GM12878 (cell line): ENCODE results near the gene PREX1. TPM values are rescaled to one million over a fixed set of nuclear protein-coding genes. Genes with fewer than 3 reads are reported as not detected.

ENCODE experiments used
- ATAC-seq: fragments of 200-7000 bp; cut with Tn5 transposase; 3 replicates; pipeline ENCODE4 v1.9.1; 2020; ENCODE audit warnings: mild to moderate bottlenecking, moderate library complexity
- BruUV-seq: library from RNA; stranded (reverse); fragments of 400-500 nt; replicated peaks from 2 replicates; lab custom pipeline; 2021; lab: Mats Ljungman, UMichigan
- CTCF ChIA-PET: fragments of 300-600 bp; sonication (Branson Sonifier 250); formaldehyde crosslinking; extraction: SDS; loops from one replicate; lab custom pipeline; 2021; ENCODE audit warnings: inconsistent platforms; lab: Yijun Ruan, JAX
- POLR2A ChIA-PET: fragments of 350-600 bp; formaldehyde crosslinking; extraction: SDS; loops from one replicate; lab custom pipeline; 2021; ENCODE audit warnings: inconsistent platforms; lab: Charles Lee
- RAD21 ChIA-PET: fragments of 300-600 bp; sonication (Branson Sonifier 250); formaldehyde crosslinking; loops from one replicate; lab custom pipeline; 2023; ENCODE audit warnings: antibody characterized with exemption; ENCODE audit not compliant: unreplicated experiment; lab: Charles Lee
- SMC1A ChIA-PET: fragments of 300-600 bp; sonication (Branson Sonifier 250); formaldehyde crosslinking; loops from one replicate; lab custom pipeline; 2023; ENCODE audit not compliant: unreplicated experiment, uncharacterized antibody; lab: Charles Lee
- DNase-seq: peaks from one replicate; pipeline ENCODE4 v3.0.0-alpha.2; 2011; ENCODE audit warnings: low read depth, low spot score
- FAIRE-seq: peaks from 3 replicates; lab custom pipeline; 2011; peaks lifted over from hg19 to GRCh38; lab: Jason Lieb, UNC
- H2AFZ ChIP-seq: 2 replicates; pipeline ENCODE4 v1.6.0; 2011; ENCODE audit warnings: low read depth, low read length, control low read depth; ENCODE audit not compliant: control insufficient read depth
- H3K27ac ChIP-seq: 2 replicates; pipeline ENCODE4 v1.5.1; 2011; ENCODE audit warnings: control low read depth; ENCODE audit not compliant: control insufficient read depth, insufficient read depth
- H3K27me3 ChIP-seq, 2 experiments: replicated peaks in 1 of 2; 2 replicates each; pipeline versions ENCODE4 v1.6.0 to v1.6.1; 2011; ENCODE audit warnings: low read length in 1 of 2; ENCODE audit not compliant: control insufficient read depth in 2 of 2, insufficient read depth in 2 of 2
- H3K36me3 ChIP-seq, 2 experiments: 2 replicates each; pipeline ENCODE4 v1.5.1; 2011; ENCODE audit warnings: low read length in 1 of 2; ENCODE audit not compliant: control insufficient read depth in 2 of 2, insufficient read depth in 2 of 2
- H3K4me1 ChIP-seq: 2 replicates; pipeline ENCODE4 v1.6.1; 2011; ENCODE audit warnings: mild to moderate bottlenecking, low read length, moderate library complexity, mixed read lengths; ENCODE audit not compliant: control insufficient read depth, insufficient read depth
- H3K4me2 ChIP-seq: 2 replicates; pipeline ENCODE4 v1.6.0; 2011; ENCODE audit warnings: control low read depth; ENCODE audit not compliant: control insufficient read depth, insufficient read depth
- H3K4me3 ChIP-seq: fragments of 200-600 bp; sonication (generic); 2 replicates; pipeline ENCODE4 v1.5.1; 2016
- H3K79me2 ChIP-seq: 2 replicates; pipeline ENCODE4 v1.6.0; 2011; ENCODE audit warnings: low read length; ENCODE audit not compliant: control insufficient read depth, insufficient read depth
- H3K9ac ChIP-seq: 2 replicates; pipeline ENCODE4 v1.8.0; 2011; ENCODE audit warnings: low read length, control low read depth, mixed read lengths; ENCODE audit not compliant: control insufficient read depth, insufficient read depth
- H3K9me3 ChIP-seq: replicated peaks from 3 replicates; pipeline ENCODE4 v1.5.1; 2011; ENCODE audit warnings: mild to moderate bottlenecking, low read length; ENCODE audit not compliant: control insufficient read depth, insufficient read depth
- H4K20me1 ChIP-seq: 2 replicates; pipeline ENCODE4 v1.6.0; 2011; ENCODE audit not compliant: control insufficient read depth, insufficient read depth
- BHLHE40 ChIP-seq, 2 experiments: fragments of 450-650 bp in 1 of 2; IDR thresholded peaks; 2 replicates each; pipeline ENCODE4 v1.6.1; 2011 to 2017; ENCODE audit warnings: low read depth in 2 of 2, borderline replicate concordance in 1 of 2, improper control_type of control experiment in 1 of 2, low read length in 1 of 2, mild to moderate bottlenecking in 1 of 2
- CHD4 ChIP-seq: fragments of 200-600 bp; sonication (generic); IDR thresholded peaks from 2 replicates; pipeline ENCODE4 v1.6.1; 2016; ENCODE audit warnings: mild to moderate bottlenecking
- IRF5 ChIP-seq: fragments of 450-650 bp; IDR thresholded peaks from 2 replicates; pipeline ENCODE4 v1.6.1; 2017; ENCODE audit warnings: borderline replicate concordance
- SMAD1 ChIP-seq: fragments of 450-650 bp; IDR thresholded peaks from 2 replicates; pipeline ENCODE4 v1.6.1; 2018; ENCODE audit warnings: mild to moderate bottlenecking, low read depth; ENCODE audit not compliant: partially characterized antibody
- SP1 ChIP-seq: IDR thresholded peaks from one replicate; pipeline ENCODE4 v1.6.1; 2011; ENCODE audit warnings: low read depth, low read length
- WGBS: methylation state at CpG from one replicate; pipeline ENCODE4 v1.1.6; 2016; ENCODE audit warnings: low lambda C conversion rate; ENCODE audit not compliant: insufficient replicate concordance, insufficient coverage; ENCODE audit errors: missing lambda C conversion rate; 5-methylcytosine and 5-hydroxymethylcytosine counted together
- in situ Hi-C: fragments of 300-500 bp; cut with MboI; formaldehyde crosslinking; loops from 9 replicates; pipeline ENCODE4 v1.14.3; 2018; ENCODE audit warnings: mixed read lengths
- intact Hi-C: fragments of 100-400 bp; cut with micrococcal nuclease; formaldehyde crosslinking; loops from one replicate; pipeline ENCODE4 v1.14.2; 2022; ENCODE audit not compliant: unreplicated experiment
- polyA plus RNA-seq, 11 experiments: library from polyadenylated mRNA; depleted of rRNA in 4 of 11; unstranded in 6 of 11; stranded (reverse) in 5 of 11; fragments of >200 nt; fragmentation: Nextera tagmentation in 4 of 11; fragmentation: Illumina TruSeq in 1 of 11; extraction: Ambion mirVana in 4 of 11; extraction: Trizol in 1 of 11; gene quantifications; 1 replicate in 1 of 11; 2 replicates in 10 of 11; pipeline versions ENCODE4 v1.2.1 to v1.2.3, GENCODE V29; 2011 to 2016; ENCODE audit warnings: inconsistent platforms in 2 of 11, missing spikeins in 2 of 11, low read depth in 1 of 11
- total RNA-seq, 4 experiments: library from RNA; depleted of rRNA in 3 of 4; stranded (reverse); fragments of >200 nt in 3 of 4; fragmentation: Illumina TruSeq in 1 of 4; extraction: Trizol in 1 of 4; gene quantifications; 2 replicates each; pipeline versions ENCODE4 v1.2.1 to v1.2.3, GENCODE V29; 2013 to 2021

PREX1 gene
- total and polyA plus RNA-seq, 10 of the 15 experiments (the other 5 are each of a cell fraction or from before 2014, with no cell fraction given) = 2.6 to 114 (median 38.9) TPM

GRCh38 chr20:48620154-48620506, 207.7 kb downstream of the PREX1 start:
- no peak overlapping the region for H2AFZ ChIP-seq
- H3K27me3 ChIP-seq = no peaks in the 10 kb centered on the region
- H3K4me2 ChIP-seq = no peak overlapping the region
- no peak for TF ChIP-seq BHLHE40 (IDR thresholded peaks at IDR 0.05; ENCODE audit: borderline replicate concordance in 1 of 2, low read depth in 2 of 2, low read length in 1 of 2)
- no peak for TF ChIP-seq SMAD1
- no peak for TF ChIP-seq IRF5
- TF ChIP-seq SP1 = no peak
- TF ChIP-seq CHD4 = no peak
- peaks cover 3% of the 10 kb centered on the region; the same call in 1 of the 2 replicates for H3K4me1 ChIP-seq
- BruUV-seq = no TSS peak
- no peaks in the 10 kb centered on the region for H3K79me2 ChIP-seq
- no peaks in the 10 kb centered on the region for H3K9me3 ChIP-seq
- FAIRE-seq (no peak), ATAC-seq (no peak; the same call in 1 of the 3 replicates), DNase-seq (no peak)
- RAD21 ChIA-PET = interaction anchor here (0.5 to 3.1 kb wide), 62 partner anchors 10 to 958 kb away, joined by 3 to 45 read pairs (median 4); partner anchors contain the start of gene SULF2
- SMC1A ChIA-PET = interaction anchor here (0.6 to 3.6 kb wide), 57 partner anchors 8 to 956 kb away, joined by 3 to 25 read pairs (median 4); no protein-coding TSS in a partner anchor
- peaks cover 3% of the 10 kb centered on the region in 2 experiments; a peak in 3 of 4 replicates for H3K36me3 ChIP-seq
- in situ Hi-C loops (no loop called here), intact Hi-C loops (loop anchor here (1.0 to 5.0 kb wide), 6 partner anchors 59 to 957 kb away; no protein-coding TSS in a partner anchor)
- POLR2A ChIA-PET = interaction anchor here (0.6 kb wide), 1 partner anchor 282 kb away, joined by 3 read pairs; no protein-coding TSS in a partner anchor
- no peak overlapping the region for H3K27ac ChIP-seq
- CTCF ChIA-PET = interaction anchor here (0.6 to 3.5 kb wide), 109 partner anchors 10 to 1422 kb away, joined by 3 to 59 read pairs (median 4); partner anchors contain the start of gene SULF2
- H4K20me1 ChIP-seq = no peaks in the 10 kb centered on the region
- WGBS = 75% methylated on average over 8 of the region's 8 CpGs
- H3K9ac ChIP-seq = no peak overlapping the region
- no peak overlapping the region for H3K4me3 ChIP-seq
